Cardiac muscle cell (in vitro differentiated cells and primary cell): Measurements from ENCODE around the gene BID. TPM values are rescaled to one million over a fixed set of nuclear protein-coding genes. Genes with fewer than 3 reads are reported as not detected.

Experiments used
- DNase-seq, 2 donors: peaks; one replicate each; pipeline versions ENCODE4 v3.0.0 to v3.0.0-alpha.2; 2010 to 2017; ENCODE audit warnings: low read depth in 1 of 2, low spot score in 1 of 2
- H3K27ac ChIP-seq: fragments of 200-600 bp; sonication (generic); 2 replicates; pipeline ENCODE4 v1.5.1; 2016
- H3K27me3 ChIP-seq: fragments of 200-600 bp; sonication (generic); 2 replicates; pipeline ENCODE4 v1.6.0; 2016; ENCODE audit warnings: control low read depth
- H3K36me3 ChIP-seq: fragments of 200-600 bp; sonication (generic); 2 replicates; pipeline ENCODE4 v1.5.1; 2016; ENCODE audit warnings: control low read depth
- H3K4me1 ChIP-seq: fragments of 200-600 bp; sonication (generic); 2 replicates; pipeline ENCODE4 v1.8.1; 2017; ENCODE audit warnings: low read depth, mild to moderate bottlenecking, mixed run types
- H3K4me3 ChIP-seq: fragments of 200-600 bp; sonication (generic); 2 replicates; pipeline ENCODE4 v1.5.1; 2016; ENCODE audit warnings: mild to moderate bottlenecking
- H3K9me3 ChIP-seq: fragments of 200-600 bp; sonication (generic); 2 replicates; pipeline ENCODE4 v1.5.1; 2017; ENCODE audit warnings: low read depth, mild to moderate bottlenecking, control low read depth
- polyA plus RNA-seq: library from polyadenylated mRNA; unstranded; fragments of >200 nt; fragmentation: Nextera tagmentation; extraction: Ambion mirVana; gene quantifications from 2 replicates; pipeline ENCODE4 v1.2.1, GENCODE V29; 2016
- total RNA-seq: library from RNA; depleted of rRNA; stranded (reverse); fragments of >200 nt; gene quantifications from 2 replicates; pipeline ENCODE4 v1.2.3, GENCODE V29; 2016
- TF ChIP-seq, protein P1 (sequence below): IDR thresholded peaks from 2 replicates; pipeline ENCODE4 v1.5.1; 2012; ENCODE audit warnings: low read depth, mild to moderate bottlenecking, low read length

Gene BID
- total and polyA plus RNA-seq, 2 experiments from 2014 or later, result 30.8 to 57.7 TPM

DNA sequence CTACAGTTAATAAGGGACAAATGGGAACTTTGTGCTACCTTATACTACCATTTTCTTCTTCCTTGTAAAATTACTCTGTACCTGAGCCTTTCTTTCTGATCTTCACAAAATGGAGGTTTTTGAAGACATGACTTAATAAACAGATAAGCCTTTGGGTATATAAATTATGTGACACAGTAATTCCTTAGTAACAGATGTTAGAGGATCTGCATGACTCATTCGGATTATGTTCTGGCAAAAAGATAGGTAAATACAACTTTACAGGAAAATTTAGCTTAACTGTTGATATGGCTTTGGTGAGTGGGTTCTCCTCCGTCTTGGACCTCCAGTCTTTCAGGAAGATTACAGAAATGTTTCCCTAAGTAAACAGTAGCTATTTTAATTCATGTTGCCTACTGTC, 61.8 kb downstream of the BID start:
- peak in 1 of 2 donors; percentile 38 for DNase-seq
- Histone ChIP-seq H3K4me3 (no peak overlapping the region), H3K9me3 (no peaks in the 10 kb centered on the region), H3K27ac (no peak overlapping the region), H3K36me3 (no peaks in the 10 kb centered on the region), H3K27me3 (no peaks in the 10 kb centered on the region), H3K4me1 (no peaks in the 10 kb centered on the region)
- TF ChIP-seq, protein P1, sequence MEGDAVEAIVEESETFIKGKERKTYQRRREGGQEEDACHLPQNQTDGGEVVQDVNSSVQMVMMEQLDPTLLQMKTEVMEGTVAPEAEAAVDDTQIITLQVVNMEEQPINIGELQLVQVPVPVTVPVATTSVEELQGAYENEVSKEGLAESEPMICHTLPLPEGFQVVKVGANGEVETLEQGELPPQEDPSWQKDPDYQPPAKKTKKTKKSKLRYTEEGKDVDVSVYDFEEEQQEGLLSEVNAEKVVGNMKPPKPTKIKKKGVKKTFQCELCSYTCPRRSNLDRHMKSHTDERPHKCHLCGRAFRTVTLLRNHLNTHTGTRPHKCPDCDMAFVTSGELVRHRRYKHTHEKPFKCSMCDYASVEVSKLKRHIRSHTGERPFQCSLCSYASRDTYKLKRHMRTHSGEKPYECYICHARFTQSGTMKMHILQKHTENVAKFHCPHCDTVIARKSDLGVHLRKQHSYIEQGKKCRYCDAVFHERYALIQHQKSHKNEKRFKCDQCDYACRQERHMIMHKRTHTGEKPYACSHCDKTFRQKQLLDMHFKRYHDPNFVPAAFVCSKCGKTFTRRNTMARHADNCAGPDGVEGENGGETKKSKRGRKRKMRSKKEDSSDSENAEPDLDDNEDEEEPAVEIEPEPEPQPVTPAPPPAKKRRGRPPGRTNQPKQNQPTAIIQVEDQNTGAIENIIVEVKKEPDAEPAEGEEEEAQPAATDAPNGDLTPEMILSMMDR, result no peak

DNA sequence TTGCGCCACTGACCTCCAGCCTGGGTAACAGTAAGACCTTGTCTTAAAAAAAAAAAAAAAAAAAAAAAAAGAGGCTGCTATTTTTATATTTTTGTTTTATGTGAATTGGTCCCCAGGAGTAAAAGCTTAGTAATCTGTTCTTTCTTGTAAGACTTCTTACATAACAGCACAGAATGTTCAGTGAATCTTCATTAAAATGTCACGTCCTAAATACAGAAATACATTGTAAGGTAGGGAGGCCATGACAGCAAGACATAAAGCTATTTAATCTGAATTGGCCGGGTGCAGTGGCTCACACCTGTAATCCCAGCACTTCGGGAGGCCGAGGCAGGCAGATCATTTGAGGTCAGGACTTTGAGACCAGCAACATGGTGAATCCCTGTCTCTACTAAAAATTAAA, 64.2 kb downstream of the BID start:
- Histone ChIP-seq H3K9me3 (no peaks in the 10 kb centered on the region), H3K4me1 (no peaks in the 10 kb centered on the region), H3K36me3 (no peaks in the 10 kb centered on the region), H3K4me3 (no peak overlapping the region), H3K27me3 (no peaks in the 10 kb centered on the region), H3K27ac (no peak overlapping the region)
- TF ChIP-seq, protein P1, result no peak
- DNase-seq, result no peak

DNA sequence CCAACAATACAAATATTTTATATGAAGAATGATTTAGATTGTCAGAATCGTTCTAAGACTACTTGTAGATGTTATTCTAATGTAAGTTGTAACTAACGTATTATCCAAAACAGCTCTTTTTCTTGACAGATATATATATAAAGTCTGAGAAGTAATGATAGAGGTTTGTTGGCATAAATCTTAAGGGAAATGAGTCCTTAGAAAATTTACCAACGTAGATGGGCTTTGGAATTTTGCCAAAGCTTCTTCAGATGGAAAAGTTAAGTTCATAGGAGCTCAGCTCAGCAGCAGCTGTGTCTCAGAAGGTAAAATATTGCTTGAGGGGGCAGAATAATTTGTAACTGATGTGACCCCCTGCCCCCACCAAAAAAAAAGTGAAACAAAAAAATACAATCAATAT, 66.7 kb downstream of the BID start:
- no peaks in the 10 kb centered on the region for H3K27me3 ChIP-seq
- H3K4me3 ChIP-seq, result no peak overlapping the region
- DNase-seq, result peak in 1 of 2 donors; percentile 27
- peaks cover 12% of the 10 kb centered on the region for H3K36me3 ChIP-seq
- no peak overlapping the region for H3K27ac ChIP-seq
- H3K9me3 ChIP-seq, result no peaks in the 10 kb centered on the region
- H3K4me1 ChIP-seq, result no peaks in the 10 kb centered on the region
- TF ChIP-seq, protein P1, result no peak

DNA sequence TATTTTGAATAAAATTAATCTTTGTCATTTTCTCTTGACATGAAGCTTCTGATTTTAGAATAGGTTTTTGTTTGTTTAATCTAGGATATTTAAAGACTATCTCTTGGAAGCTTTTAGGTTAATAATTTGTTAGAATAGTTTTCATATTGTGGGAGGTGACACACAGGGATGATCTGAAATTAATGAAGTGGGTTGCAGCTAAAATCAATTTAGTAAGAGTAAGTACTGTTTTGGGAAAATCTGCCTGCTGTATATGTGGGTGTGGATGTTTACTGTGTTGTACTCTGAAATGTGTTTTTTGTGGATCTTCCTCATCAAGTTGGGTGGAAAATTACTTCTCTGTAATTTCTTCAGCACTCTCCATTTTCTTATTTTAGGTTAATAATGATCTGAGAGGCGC, 67.3 kb downstream of the BID start:
- Histone ChIP-seq H3K9me3 (no peaks in the 10 kb centered on the region), H3K27ac (peak overlapping the region; percentile 30), H3K27me3 (no peaks in the 10 kb centered on the region), H3K4me1 (no peaks in the 10 kb centered on the region), H3K36me3 (peaks cover 15% of the 10 kb centered on the region), H3K4me3 (no peak overlapping the region)
- TF ChIP-seq, protein P1, result no peak
- DNase-seq, result no peak

DNA sequence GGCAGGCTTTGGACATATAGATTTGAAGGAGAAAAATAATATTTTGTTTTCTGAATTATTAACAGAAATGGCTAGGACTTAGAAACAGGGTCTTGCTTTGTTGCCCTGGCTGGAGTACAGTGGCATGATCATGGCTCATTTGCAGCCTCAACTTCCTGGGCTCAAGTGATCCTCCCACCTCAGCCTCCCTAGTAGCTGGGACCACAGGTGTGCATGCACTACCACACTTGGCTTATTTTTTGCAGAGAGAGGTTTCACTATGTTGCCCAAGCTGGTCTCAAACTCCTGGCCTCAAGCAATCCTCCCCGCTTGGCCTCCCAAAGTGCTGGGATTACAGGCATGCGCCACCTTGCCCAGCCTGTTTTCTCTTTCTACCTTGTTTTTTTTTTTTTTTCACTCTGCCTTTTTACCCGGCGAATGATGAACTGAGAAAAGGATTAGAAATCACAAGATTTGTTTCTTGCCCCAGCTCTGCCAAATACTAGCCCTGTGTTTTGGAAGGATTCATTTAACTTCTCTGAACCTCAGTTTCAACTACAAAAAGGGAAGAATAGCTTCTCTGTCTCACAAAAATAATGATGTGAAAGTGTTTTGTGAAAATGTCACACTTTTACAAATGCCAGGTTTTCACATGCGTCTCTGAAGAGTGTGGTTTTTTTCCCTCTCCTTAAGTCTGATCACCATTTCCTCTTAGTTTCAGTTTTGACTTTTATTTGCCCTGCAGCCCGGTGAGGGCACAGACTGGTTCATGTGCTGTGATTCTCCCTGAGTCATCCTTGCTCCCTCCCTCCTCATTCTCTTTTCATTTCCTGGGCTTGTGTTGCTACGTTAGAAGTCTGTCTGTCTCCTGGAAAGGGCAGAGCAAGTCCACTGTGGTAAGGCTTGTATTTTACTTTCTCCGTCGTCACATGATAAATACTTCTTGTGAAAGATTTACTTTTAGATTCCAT, 68.0 kb downstream of the BID start:
- H3K9me3 ChIP-seq, result no peaks in the 10 kb centered on the region
- peak in 1 of 2 donors; percentile 90 for DNase-seq
- no peaks in the 10 kb centered on the region for H3K27me3 ChIP-seq
- peak overlapping the region; percentile 30 for H3K27ac ChIP-seq
- no peak overlapping the region for H3K4me3 ChIP-seq
- peaks cover 17% of the 10 kb centered on the region for H3K36me3 ChIP-seq
- TF ChIP-seq, protein P1, result no peak
- no peaks in the 10 kb centered on the region for H3K4me1 ChIP-seq
